ENCODE data around the gene SFTA2.
"Not testable (repeated sequence)": the region's sequence is repeated elsewhere in the genome, so short reads cannot be mapped to it uniquely, and the experiment has no call there.

SFTA2 gene

DNA sequence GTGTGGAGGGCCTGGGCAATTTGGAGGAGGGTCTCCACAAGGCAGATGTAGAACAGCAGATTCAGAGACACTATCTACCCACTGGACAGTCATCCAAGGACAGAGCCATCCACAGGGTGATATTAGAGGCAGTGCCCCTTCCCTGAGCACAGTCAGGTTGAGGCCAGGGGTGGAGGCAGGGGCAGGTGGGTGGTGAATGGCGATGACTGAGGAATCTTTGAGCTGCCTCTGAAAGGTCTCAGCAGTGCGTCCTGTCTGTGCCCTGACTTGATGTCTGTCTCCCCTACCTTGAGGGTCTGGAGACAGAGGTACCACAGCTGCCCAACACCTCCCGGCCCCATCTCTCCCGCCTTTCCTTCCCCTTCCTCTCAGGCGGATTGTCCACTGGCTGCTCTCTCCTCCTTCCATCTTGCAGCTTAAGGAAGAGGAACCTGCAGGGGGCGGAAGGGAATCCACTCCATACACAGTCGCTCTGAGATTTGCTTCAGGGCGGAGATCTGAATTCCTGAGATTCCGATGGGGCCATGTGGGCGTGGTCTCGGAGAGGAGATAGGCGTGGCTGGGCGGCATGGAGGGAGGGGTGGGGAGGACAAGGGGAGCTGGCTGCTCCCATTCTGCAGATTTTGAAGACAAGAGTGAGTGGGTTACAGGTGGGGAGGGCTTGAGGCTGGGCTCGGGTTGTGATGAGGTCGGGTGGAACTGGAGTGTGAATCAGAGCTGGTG, 10.5 kb upstream of the SFTA2 start:
- no peak for DNase-seq (ENCODE audit: low spot score)

DNA sequence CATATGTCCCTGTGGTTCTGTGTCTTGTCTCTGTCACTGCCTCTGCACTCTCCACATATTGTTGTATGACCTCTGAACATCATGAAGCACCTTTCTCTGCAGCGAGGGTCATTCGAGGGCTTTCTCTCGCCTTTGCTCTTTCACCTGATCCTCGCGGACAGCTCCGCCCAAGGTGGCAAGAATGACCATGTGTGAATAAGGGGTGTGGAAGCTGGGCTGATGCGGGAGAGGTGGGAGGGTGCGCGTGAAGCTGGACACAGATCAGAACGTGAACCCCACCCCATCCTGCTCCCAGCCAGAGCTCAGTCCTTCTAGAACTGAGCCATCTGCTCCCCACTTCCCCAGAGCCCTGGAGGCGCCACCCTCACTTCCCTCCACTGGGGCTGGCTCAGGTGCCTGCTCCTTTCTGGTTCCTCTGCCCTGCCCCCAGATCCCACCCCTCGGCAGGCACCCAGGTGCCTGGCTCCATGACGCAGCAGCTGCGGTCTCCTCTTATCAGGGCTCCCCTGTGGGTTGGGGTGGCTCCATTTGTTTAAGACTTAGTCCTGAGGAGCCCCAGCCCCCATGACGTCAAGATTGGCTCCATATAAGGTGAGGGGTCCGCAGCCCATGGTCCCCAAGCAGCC, 8.5 kb upstream of the SFTA2 start, which contains the start of gene MUCL3:
TSS of gene MUCL3 (plus strand) at position 613 of the 626 bp plus-strand sequence. CDS start 27 bp downstream, outside the sequence.
- DNase-seq (ENCODE audit: low spot score): no peak

DNA sequence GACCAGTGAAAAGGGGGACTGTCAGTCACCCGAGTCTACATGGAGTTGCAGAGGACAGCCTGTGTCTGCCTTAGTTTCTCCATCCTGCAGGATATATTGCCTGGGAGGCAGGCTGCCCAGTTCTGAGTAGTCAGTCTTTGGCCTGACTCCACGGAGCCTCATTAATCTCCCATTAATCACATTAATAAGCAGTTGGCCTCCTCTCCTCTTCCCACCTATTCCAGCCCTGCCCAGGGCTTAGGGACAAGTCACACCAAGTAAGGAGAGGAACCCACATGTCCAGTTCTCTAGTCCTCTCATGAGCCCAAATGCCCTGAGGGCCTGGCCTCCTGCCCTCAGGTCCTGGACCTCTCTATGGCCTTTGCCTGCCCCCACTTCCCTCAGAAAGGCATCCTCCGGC, 7.5 kb upstream of the SFTA2 start:
- no peak for DNase-seq (ENCODE audit: low spot score)

DNA sequence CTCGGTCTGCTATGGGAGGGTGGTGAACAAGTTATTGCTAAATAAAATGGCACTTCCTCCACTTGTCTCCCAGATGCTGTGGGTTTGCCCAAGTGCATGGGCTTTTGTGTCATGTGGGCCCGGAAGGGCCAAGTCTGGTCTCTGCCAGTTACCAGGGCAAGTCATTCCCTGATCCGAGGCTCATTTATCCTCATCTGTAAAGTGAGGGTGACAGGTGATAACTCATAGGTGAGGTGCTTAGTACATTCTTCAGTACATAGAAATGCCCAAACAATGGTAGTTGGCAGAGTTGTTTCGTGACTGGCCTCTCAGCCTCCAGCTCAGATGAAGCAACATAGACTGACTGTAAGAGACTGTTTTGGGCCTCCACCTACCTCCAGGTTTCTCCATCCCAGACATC, 6.8 kb upstream of the SFTA2 start:
- no peak for DNase-seq (ENCODE audit: low spot score)

DNA sequence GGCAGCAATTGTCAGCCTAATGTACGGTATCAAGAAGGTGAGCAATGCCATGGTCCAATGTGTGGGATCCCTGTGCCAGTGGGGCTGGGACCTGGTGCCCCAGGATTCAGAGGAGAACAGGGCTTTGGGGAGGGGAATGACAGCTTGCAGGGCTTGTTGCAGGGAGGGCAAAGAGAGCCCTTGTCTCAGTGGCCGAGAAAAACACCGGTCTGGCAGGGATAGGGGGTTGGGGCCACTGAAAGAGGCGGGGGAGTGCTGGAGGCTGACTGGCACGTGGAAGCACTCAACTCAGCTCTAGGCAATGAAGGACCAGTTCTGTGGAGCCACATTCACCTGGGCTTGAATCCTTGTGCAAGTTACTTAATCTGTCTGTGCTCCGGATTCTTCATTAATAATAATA, 5.3 kb upstream of the SFTA2 start:
- DNase-seq (ENCODE audit: low spot score): no peak

DNA sequence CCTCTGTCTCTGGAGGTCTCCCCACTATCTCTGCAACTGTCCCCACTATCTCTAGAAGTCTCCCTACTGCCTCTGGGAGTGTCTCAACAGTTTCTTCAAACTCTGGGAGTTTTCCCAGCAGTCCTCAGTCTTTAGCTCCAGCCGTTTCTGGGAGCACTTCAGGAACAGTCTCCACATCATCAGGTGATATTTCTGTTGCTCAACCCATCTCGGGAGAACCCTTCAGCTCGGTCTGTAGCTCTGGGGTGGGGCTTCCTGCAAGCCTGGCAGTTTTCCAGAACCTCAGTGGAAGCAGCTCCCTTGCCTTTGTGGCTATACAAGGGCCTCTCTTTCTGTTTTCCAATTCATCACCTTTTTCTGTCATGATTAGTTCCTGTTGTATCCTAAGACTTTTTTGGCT, 3.0 kb upstream of the SFTA2 start:
- DNase-seq (ENCODE audit: low spot score): no peak

DNA sequence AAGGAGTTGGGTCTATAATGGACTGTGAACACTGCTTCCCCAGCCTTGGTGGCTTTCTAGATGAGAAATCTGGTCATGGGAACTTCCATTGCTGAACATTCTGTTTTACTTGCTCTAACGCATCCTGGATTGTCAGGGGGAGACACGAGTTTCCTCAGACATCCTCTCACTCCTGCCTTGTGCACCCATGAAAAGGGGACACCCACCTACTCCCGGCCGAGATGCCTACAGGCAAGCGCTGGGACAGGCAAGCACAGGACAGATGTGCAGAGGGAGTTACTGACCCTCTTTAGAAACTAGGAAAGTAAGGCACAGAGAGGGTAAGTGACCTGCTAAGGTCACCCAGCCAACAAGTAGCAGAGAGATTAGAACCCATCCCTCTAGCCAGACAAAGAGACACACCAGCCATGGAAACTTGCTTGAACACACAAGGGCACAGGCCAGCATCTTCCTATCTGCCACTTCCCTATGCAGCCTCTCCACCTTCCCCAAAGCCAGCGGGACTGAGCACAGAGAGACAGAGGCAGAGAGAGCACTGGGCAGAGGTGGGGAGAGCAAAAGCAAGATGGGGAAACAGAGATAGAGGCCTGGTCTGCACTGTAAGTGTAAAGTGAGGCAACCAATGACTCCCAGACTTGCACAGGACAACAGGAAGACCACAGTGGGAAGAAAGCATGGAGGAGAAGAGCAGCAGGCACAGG, 845 bp upstream of the SFTA2 start:
- no peak for DNase-seq (ENCODE audit: low spot score)

DNA sequence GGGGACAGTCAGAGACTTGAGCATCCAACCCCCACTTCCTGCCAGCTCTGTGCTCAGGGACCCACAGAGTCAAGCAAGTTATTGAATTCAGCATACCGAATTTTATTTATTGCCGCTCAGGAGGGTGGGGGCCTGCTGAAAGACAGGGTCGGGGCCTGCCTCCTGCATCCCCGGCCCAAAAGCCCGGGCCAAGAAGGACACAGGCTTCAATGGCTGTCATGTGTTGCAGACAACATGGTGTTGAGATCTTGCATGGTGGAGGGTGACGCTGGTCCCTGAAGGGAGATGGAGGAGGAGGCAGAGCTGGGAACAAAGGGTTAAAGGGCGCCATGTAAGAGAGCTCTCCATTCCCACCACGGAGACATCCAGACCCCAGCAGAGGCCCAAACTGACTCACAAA, 698 bp downstream of the SFTA2 start:
- DNase-seq (ENCODE audit: low spot score): no peak

DNA sequence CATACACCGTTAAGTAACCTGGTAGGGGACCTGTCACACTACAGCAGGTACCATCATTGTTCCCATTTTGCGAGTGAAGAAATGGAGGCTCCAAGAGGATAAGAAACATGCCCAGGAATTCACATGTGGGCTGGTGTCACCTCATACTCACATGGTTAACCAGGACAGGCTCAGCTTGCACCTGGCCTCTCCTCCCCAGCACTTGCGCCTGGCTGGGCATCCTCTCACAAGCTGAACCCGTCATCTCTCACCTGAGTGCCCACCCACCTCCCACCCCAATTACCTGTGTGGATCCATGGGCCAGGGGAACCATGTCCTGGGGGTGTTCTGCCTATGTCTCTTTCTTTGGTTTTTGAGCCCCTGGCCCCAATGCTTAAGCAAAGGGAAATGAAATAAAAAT, 1.5 kb downstream of the SFTA2 start:
- no peak for DNase-seq (ENCODE audit: low spot score)

DNA sequence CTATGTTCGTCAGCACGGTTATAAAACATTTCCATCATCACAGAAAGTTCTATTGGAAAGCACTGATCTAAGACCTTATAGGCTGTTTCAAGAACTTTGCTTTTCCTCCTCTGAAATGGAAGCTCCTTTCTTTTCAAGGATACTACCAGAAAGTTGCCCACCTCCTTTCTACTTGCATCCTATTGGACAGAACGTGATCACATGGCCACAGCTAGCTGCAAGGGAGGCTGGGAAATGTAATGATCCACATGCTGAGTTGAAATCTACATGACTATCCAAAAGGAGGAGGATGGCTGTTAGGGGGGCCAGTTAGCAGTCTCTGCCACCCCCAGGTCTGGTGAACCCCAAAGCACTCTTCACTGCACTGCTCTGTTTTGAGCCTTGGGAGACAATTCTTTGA, 3.3 kb downstream of the SFTA2 start:
- DNase-seq (ENCODE audit: low spot score): no peak

DNA sequence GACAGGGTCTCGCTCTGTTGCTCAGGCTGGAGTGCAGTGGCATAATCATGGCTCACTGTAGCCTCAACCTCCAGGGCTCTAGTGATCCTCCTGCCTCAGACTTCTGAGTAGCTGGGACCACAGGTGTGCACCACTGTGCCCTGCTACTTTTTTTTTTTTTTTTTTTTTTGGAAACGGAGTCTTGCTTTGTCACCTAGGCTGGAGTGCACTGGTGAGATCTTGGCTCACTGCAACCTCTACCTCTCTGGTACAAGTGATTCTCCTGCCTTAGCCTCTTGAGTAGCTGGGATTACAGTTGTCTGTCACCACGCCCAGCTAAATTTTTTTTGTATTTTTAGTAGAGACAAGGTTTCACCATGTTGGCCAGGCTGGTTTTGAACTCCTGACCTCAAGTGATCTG, 4.9 kb downstream of the SFTA2 start:
- DNase-seq (ENCODE audit: low spot score): not testable (repeated sequence)

DNA sequence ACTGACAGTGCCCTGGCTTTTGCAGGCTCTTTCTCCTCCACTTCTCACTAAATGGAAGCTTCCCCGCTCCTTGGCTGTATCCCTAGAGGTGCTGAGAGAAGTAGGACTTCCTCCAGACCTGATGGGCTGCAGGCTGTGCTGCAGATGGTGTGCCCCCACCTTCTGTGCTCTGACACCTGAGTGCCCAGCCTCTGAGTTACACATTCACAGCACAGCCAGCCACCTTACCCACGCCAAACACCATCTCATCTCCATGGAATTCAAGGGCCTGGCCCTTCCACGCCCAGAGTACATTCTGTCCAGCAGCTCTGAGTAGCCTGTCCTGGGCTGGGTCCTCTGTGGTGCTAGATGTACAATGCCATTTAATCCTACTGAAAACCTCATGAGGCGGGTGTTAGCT, 5.3 kb downstream of the SFTA2 start:
- DNase-seq (ENCODE audit: low spot score): no peak

DNA sequence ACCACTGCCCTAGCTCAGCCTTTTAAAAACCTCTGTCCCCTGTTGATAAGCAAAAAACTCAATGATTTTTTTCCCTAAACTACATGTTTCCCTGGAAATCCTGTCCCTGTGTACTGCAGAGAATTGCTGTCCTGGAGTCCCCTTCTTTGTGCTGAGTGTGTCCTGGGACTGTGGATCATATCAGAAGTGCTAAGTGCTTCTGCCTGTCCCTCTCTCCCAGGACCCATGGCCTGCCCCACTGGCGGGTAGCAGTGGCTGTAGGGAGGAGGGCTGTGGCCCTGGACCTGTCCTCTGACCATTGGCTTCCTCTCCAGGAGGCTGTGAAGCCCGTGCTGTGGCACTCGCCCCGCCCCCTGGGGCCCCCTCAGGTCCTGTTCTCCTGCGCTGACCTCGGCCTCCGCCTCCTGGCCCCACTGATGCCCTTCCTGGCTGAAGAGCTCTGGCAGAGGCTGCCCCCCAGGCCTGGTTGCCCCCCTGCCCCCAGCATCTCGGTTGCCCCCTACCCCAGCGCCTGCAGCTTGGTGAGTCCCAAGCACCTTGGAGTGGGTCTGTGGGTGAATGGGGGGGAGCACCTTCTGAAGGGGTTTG, 7.8 kb downstream of the SFTA2 start:
- not testable (repeated sequence) for DNase-seq (ENCODE audit: low spot score)

DNA sequence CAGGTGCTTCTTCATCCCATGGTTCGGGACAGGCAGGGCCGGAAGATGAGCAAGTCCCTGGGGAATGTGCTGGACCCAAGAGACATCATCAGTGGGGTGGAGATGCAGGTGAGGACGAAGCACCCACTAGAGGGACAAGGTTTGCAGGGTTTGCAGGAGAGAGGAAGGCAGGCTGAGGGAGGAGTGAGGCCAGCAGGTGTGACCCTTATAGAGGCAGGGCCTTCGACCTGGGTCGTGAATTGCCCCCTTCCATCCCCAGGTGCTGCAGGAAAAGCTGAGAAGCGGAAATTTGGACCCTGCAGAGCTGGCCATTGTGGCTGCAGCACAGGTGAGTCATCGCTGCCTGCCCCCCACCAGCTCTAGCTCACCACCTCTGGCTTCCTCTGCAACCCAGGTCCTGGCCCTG, 9.5 kb downstream of the SFTA2 start:
- no peak for DNase-seq (ENCODE audit: low spot score)

DNA sequence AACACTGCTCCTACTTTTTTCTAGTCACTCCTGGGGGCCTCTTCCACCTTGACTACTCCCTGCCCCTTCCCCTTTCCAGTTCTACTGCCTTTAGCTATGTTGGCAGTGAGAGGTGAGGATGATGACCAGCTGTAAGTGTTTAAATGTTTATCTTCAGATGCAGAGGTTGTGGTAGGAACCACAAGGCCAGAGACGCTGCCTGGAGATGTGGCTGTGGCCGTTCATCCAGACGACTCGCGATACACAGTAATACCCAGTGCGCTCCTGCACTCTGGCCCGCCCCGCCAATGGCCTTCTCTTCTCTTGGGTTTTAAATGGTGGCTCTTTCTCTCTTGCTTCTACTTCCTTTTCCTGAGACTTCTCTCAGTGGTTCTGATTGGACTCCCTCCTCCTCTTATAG, 13.3 kb downstream of the SFTA2 start:
- no peak for DNase-seq (ENCODE audit: low spot score)

DNA sequence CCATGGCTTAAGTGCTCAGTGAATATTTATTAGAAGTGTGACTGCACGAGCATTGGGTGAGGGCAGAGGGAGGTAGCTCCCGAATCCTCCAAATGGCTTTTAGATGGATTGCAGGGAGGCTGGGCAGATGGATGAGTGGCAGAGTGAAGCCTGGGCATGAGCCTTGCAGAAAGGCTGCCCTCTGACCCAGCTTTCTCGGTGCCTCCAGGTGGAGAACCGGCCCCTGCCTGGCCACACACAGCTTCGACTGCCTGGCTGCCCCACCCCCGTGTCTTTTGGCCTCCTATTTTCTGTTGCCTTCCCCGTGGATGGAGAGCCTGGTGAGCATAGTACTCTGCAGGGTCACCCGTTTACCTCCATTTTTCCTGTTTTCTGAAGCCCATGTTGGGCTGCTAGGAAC, 14.5 kb downstream of the SFTA2 start:
- no peak for DNase-seq (ENCODE audit: low spot score)

DNA sequence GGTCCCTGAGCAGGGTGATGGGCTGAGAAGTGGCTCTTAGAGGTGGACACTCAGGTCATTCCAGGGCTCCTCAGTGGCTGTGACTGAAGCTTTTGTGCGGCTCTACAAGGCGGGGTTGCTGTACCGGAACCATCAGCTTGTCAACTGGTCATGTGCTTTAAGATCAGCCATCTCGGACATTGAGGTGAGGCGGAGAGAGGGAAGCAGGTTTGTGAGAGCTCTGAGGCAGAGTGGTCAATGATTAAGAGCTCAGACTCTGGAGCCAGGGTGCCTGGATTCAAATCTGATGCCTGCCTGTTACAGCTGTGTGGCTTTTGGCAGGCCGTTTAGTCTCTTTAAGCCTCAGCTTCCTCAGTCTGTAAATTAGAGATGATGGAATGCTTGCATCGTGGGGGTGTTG, 14.9 kb downstream of the SFTA2 start:
- no peak for DNase-seq (ENCODE audit: low spot score)

DNA sequence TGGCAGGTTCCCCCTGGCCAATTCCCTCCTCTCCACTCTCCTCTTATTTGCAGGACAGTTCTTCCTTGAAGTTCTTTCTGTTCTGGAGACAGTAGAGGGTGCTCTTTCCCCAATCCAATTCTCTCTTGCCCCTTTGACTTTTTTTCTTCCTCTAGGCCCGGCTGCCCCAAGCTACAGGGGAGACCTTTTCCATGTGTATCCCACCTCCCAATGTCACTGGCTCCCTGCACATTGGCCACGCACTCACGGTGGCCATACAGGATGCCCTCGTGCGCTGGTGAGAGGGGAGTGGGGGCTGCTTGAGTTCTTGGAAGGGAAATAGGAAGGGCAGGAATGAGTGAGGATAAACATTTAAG, 16.4 kb downstream of the SFTA2 start:
- DNase-seq (ENCODE audit: low spot score): peak; percentile 37

DNA sequence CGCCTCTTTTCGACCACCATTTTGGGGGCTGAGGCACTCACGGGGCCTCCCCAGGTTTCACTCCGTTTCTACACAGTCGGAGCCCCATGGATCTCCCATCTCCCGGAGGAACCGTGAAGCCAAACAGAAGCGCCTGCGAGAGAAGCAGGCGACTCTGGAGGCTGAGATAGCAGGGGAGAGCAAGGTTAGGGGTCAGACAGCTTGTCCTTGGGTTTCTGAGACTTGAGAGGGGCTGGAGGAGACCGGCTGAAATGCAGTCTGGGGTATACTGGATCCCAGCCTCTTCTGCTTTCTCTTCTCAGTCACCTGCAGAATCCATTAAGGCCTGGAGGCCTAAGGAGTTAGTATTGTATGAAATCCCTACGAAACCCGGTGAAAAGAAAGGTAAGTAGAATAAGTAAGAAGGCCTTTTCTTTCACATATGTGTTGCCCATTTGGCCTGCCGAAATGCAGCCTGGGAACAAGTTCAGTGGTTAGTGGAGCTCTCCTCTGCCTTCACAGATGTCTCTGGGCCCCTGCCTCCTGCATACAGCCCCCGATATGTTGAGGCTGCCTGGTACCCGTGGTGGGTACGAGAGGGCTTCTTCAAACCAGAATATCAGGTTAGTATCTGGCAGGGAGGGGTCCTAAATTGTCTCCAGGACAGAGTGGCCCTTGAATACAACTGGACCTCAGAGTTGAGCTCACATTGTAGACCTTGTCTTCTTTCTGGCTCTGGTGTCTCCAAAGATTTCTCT, 16.9 kb downstream of the SFTA2 start:
- no peak for DNase-seq (ENCODE audit: low spot score)

DNA sequence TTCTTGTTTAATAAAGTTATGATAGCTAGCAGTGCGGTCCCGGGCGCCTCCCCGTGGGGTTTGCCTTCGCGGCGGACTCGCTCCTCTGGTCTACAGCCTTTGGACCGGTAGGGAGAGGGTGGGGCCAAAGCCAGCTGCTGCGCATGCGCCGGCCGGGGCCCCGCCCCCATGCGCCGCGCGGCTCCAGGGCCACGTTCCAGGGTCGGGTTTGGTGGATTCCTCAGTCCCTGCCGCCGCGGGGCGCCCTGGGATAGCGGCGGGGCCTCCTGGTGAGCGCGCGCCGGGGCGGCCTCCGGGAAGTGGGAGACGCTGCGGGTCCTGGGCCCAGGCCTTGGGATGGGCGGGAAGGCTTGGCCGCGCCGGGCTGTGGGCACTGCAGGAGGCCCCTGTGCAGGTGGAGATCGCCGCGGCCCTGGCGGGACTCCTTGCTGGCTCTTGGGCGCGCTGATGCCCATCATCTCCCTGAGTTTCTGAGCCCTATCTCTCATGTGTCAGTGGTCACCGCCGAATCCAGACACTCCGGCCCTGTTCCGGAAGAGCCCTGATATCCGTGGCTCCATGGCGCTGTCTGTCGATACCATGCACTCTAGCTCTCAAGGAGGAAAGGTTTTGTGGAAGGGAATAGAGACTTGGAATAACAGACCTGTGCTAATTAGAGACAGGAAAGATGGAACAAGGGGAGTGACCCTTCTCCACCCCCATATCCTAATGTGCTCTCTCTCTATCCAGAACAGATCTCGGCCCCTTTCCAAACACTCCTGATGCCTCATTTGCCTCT, 17.7 kb downstream of the SFTA2 start, which contains the start of gene VARS2:
TSS of gene VARS2 (plus strand) at position 163 of the 778 bp plus-strand sequence. CDS start at position 762, 599 bp downstream.
- DNase-seq (ENCODE audit: low spot score): peak; percentile 89

DNA sequence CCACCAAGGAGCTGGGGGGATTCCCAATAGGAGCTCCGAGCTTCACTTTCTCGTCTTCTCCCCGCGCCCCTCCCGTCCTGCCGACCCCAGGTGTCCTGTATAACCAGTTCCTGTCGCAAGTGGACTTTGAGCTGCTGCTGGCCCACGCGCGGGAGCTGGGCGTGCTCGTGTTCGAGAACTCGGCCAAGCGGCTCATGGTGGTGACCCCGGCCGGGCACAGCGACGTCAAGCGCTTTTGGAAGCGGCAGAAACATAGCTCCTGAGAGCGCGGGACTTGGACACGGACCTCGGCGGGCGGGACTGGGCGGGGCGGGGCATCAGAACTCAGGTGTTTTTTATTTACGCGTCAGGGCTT, 18.3 kb downstream of the SFTA2 start:
- DNase-seq (ENCODE audit: low spot score): no peak

Data from hematopoietic multipotent progenitor cell treated with erythropoietin and hydrocortisone succinate and interleukin-3 and kit ligand, for 15 days (in vitro differentiated cells).